K562 (cell line): ENCODE results near the gene MAGIX. TPM values are rescaled to one million over a fixed set of nuclear protein-coding genes. Genes with fewer than 3 reads are reported as not detected.
A peak's percentile ranks its signal among the peaks of the same experiment; 100 is the strongest.
"Not testable (repeated sequence)": the region's sequence is repeated elsewhere in the genome, so short reads cannot be mapped to it uniquely, and the experiment has no call there.

Source experiments
- ATAC-seq: fragments of 200-7000 bp; cut with Tn5 transposase; 3 replicates; pipeline ENCODE4 v1.9.1; 2020; ENCODE audit warnings: moderate library complexity
- BruUV-seq: library from RNA; stranded (reverse); fragments of 400-500 nt; replicated peaks from 2 replicates; lab custom pipeline; 2021; lab: Mats Ljungman, UMichigan
- CTCF ChIA-PET: fragments of 300-600 bp; formaldehyde crosslinking; extraction: SDS; loops from one replicate; lab custom pipeline; 2021; ENCODE audit warnings: low intra/inter-chr PET ratio; lab: Yijun Ruan, JAX
- POLR2A ChIA-PET: fragments of 300-600, 350-650 bp; sonication (Branson Sonifier 250); formaldehyde crosslinking; extraction: SDS; loops from one replicate; lab custom pipeline; 2021; ENCODE audit warnings: antibody characterized with exemption, inconsistent platforms; lab: Yijun Ruan, JAX
- DNase-seq, 4 experiments: peaks; one replicate each; pipeline versions ENCODE4 v3.0.0 to v3.0.0-alpha.2; 2011 to 2018; ENCODE audit warnings: low spot score in 3 of 4, mixed read lengths in 3 of 4; ENCODE audit errors: extremely low read depth in 1 of 4
- FAIRE-seq: peaks from 2 replicates; lab custom pipeline; 2011; peaks lifted over from hg19 to GRCh38; lab: Jason Lieb, UNC
- H2AFZ ChIP-seq: 2 replicates; pipeline ENCODE4 v1.6.0; 2011; ENCODE audit warnings: low read depth, low read length, control low read depth, inconsistent platforms
- H3K27ac ChIP-seq: fragments of 200-600 bp; 3 replicates; pipeline ENCODE4 v1.8.0; 2011; ENCODE audit warnings: low read depth, mild to moderate bottlenecking, control low read depth, inconsistent platforms, low read length, moderate library complexity, mixed read lengths; ENCODE audit errors: extremely low read depth
- H3K27me3 ChIP-seq, 2 experiments: fragments of 300-600 bp in 1 of 2; 2 replicates in 1 of 2; 3 replicates in 1 of 2; pipeline versions ENCODE4 v1.6.0 to v1.8.0; 2011; ENCODE audit warnings: inconsistent platforms in 2 of 2, low read length in 2 of 2, mild to moderate bottlenecking in 1 of 2, mixed read lengths in 1 of 2, moderate library complexity in 1 of 2; ENCODE audit not compliant: control insufficient read depth in 2 of 2, insufficient read depth in 2 of 2
- H3K36me3 ChIP-seq: fragments of 300-600 bp; 3 replicates; pipeline ENCODE4 v1.8.0; 2011; ENCODE audit warnings: mild to moderate bottlenecking, low read length, inconsistent platforms; ENCODE audit not compliant: control insufficient read depth, insufficient read depth
- H3K4me1 ChIP-seq, 2 experiments: fragments of 200-600 bp in 1 of 2; replicated peaks in 1 of 2; 2 replicates in 1 of 2; 3 replicates in 1 of 2; pipeline versions ENCODE4 v1.5.1 to v1.8.0; 2011; ENCODE audit warnings: inconsistent platforms in 2 of 2, low read length in 2 of 2, mild to moderate bottlenecking in 1 of 2, mixed read lengths in 1 of 2, moderate library complexity in 1 of 2; ENCODE audit not compliant: control insufficient read depth in 2 of 2, insufficient read depth in 2 of 2
- H3K4me2 ChIP-seq: 2 replicates; pipeline ENCODE4 v1.6.1; 2011; ENCODE audit warnings: low read length, control low read depth, inconsistent platforms, mixed read lengths; ENCODE audit not compliant: insufficient read depth
- H3K4me3 ChIP-seq: fragments of 200-600 bp; sonication (generic), shearing (Covaris generic); 2 replicates; pipeline ENCODE4 v1.5.1; 2016; ENCODE audit warnings: control low read depth, inconsistent platforms
- H3K79me2 ChIP-seq: fragments of 200-600 bp; 3 replicates; pipeline ENCODE4 v1.8.0; 2011; ENCODE audit warnings: low read length, inconsistent platforms; ENCODE audit not compliant: control insufficient read depth, insufficient read depth
- H3K9ac ChIP-seq, 2 experiments: 2 replicates each; pipeline versions ENCODE4 v1.6.0 to v1.6.1; 2011; ENCODE audit warnings: low read depth in 2 of 2, low read length in 2 of 2, control low read depth in 1 of 2, inconsistent platforms in 1 of 2, mild to moderate bottlenecking in 1 of 2, mixed read lengths in 1 of 2; ENCODE audit not compliant: insufficient read depth in 1 of 2
- H3K9me1 ChIP-seq: one replicate; pipeline ENCODE4 v1.6.0; 2011; ENCODE audit warnings: inconsistent platforms, mild to moderate bottlenecking, low read length, moderate library complexity; ENCODE audit not compliant: control insufficient read depth, insufficient read depth
- H3K9me3 ChIP-seq: replicated peaks from 2 replicates; pipeline ENCODE4 v1.5.1; 2011; ENCODE audit warnings: low read depth, low read length, inconsistent platforms; ENCODE audit not compliant: control insufficient read depth, insufficient read depth
- H4K20me1 ChIP-seq: replicated peaks from 2 replicates; pipeline ENCODE4 v1.6.1; 2011; ENCODE audit warnings: low read length, inconsistent platforms, mixed read lengths; ENCODE audit not compliant: control insufficient read depth, insufficient read depth
- MEIS2 ChIP-seq: fragments of 450-650 bp; IDR thresholded peaks from 2 replicates; pipeline ENCODE4 v1.6.1; 2014; ENCODE audit warnings: mild to moderate bottlenecking; ENCODE audit not compliant: partially characterized antibody
- MYBL2 ChIP-seq, 2 experiments: fragments of 450-650 bp in 1 of 2; sonication (generic) in 1 of 2; formaldehyde crosslinking in 1 of 2; IDR thresholded peaks; 2 replicates each; pipeline versions ENCODE4 v1.6.1 to v1.8.1; 2017 to 2022; ENCODE audit warnings: borderline replicate concordance in 1 of 2, inconsistent platforms in 1 of 2, low read depth in 1 of 2, mild to moderate bottlenecking in 1 of 2, missing genetic modification reagents in 1 of 2, moderate library complexity in 1 of 2
- PKNOX1 ChIP-seq: fragments of 450-650 bp; IDR thresholded peaks from 2 replicates; pipeline ENCODE4 v1.6.1; 2016
- POLR2A ChIP-seq: fragments of 450-650 bp; conservative IDR thresholded peaks from 2 replicates; pipeline ENCODE4 v1.6.1; 2016
- PYGO2 ChIP-seq: fragments of 450-650 bp; IDR thresholded peaks from 2 replicates; pipeline ENCODE4 v1.6.1; 2016; ENCODE audit warnings: mild to moderate bottlenecking, missing genetic modification characterization, moderate library complexity, missing compliant biosample characterization
- SPI1 ChIP-seq: IDR thresholded peaks from 2 replicates; pipeline ENCODE4 v1.6.1; 2011; ENCODE audit warnings: low read depth, low read length, control low read depth, borderline replicate concordance
- ZNF395 ChIP-seq: fragments of 200-800 bp; sonication (Bioruptor generic); IDR thresholded peaks from 2 replicates; pipeline ENCODE4 v1.6.1; 2017; ENCODE audit warnings: missing genetic modification characterization, missing compliant biosample characterization
- WGBS: fragments of 100-300 bp; shearing (Covaris generic); methylation state at CpG from one replicate; pipeline ENCODE4 v1.1.6; 2016; ENCODE audit warnings: low coverage, mixed read lengths; ENCODE audit not compliant: insufficient coverage; ENCODE audit errors: missing lambda C conversion rate; 5-methylcytosine and 5-hydroxymethylcytosine counted together
- in situ Hi-C: fragments of 300-500 bp; cut with MboI; formaldehyde crosslinking; loops from 4 replicates; pipeline ENCODE4 v1.15.0; 2018; ENCODE audit warnings: inconsistent platforms, mixed read lengths
- intact Hi-C: fragments of 100-400 bp; cut with micrococcal nuclease; formaldehyde crosslinking; loops from 2 replicates; pipeline ENCODE4 v1.14.2; 2022
- polyA plus RNA-seq, 8 experiments: library from polyadenylated mRNA; depleted of rRNA in 4 of 8; stranded (reverse) in 5 of 8; unstranded in 3 of 8; fragments of >200 nt; fragmentation: Nextera tagmentation in 2 of 8; fragmentation: Illumina TruSeq in 1 of 8; extraction: Ambion mirVana in 2 of 8; extraction: Trizol in 1 of 8; gene quantifications; 2 replicates each; pipeline versions ENCODE4 v1.2.1 to v1.2.3, GENCODE V29; 2011 to 2014; ENCODE audit warnings: inconsistent platforms in 1 of 8, missing spikeins in 1 of 8
- total RNA-seq, 7 experiments: library from RNA; depleted of rRNA in 6 of 7; stranded (reverse); fragments of >200 nt in 6 of 7; fragmentation: Illumina TruSeq in 2 of 7; extraction: Trizol in 2 of 7; gene quantifications; 2 replicates each; pipeline versions ENCODE4 v1.2.1 to v1.2.3, GENCODE V29; 2011 to 2021; ENCODE audit warnings: low replicate concordance in 1 of 7
- TF ChIP-seq, protein P1 (sequence below), 2 experiments: IDR thresholded peaks in 1 of 2; conservative IDR thresholded peaks in 1 of 2; 2 replicates each; pipeline ENCODE4 v1.6.1; 2016; ENCODE audit warnings: low read depth in 2 of 2, mild to moderate bottlenecking in 1 of 2, missing compliant biosample characterization in 1 of 2, missing genetic modification characterization in 1 of 2, moderate library complexity in 1 of 2

Gene MAGIX
- total and polyA plus RNA-seq, 9 of the 15 experiments (the other 6 are each of a cell fraction or from before 2014, with no cell fraction given) = 0.08 to 3.5 (median 0.47) TPM

DNA sequence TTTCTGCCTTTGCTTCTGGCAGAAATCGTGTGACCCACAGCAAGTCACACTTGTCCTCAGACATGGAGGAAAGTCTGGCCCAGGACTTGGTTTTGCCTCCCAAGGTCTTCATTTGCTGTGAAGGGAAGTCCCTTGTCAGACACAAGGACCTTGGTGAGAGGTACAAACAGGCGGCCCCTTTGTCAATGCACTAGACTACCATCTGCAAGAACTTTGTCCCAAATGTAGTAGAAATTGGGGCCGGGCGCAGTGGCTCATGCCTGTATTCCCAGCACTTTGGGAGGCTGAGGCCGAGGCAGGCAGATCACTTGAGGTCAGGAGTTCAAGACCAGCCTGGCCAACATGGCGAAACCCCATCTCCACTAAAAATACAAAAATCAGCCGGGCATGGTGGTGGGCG, 11.0 kb downstream of the MAGIX start:
- ATAC-seq, BruUV-seq, H4K20me1 ChIP-seq, POLR2A ChIA-PET, in situ Hi-C loops, DNase-seq, H3K9me3 ChIP-seq, H3K27me3 ChIP-seq, H2AFZ ChIP-seq, H3K9me1 ChIP-seq, FAIRE-seq, CTCF ChIA-PET: not testable (repeated sequence)
- Histone ChIP-seq H3K4me3 (peak overlapping the region; percentile 57), H3K27ac (peak overlapping the region; percentile 76), H3K79me2 (peaks cover 30% of the 10 kb centered on the region), H3K4me2 (peak overlapping the region; percentile 91), H3K4me1 (peaks cover 40 to 57% of the 10 kb centered on the region in 2 experiments), H3K36me3 (peaks cover 56% of the 10 kb centered on the region; the same call in 2 of the 3 replicates), H3K9ac (peak overlapping the region; percentile 67 to 88; a peak in 3 of 4 replicates)
- intact Hi-C loops = loop anchor here (10.0 kb wide), 2 partner anchors 219 to 369 kb away; partner anchors contain the start of genes HDAC6 and OTUD5
- WGBS = 78% methylated on average over 7 of the region's 8 CpGs
- 0 out of 2 replicates have a peak, but pooled peaks have one; percentile 25 for TF ChIP-seq ZNF395 (CRISPR knock-in tag)

GRCh38 chrX:49174723-49175122, 12.2 kb downstream of the MAGIX start:
- ATAC-seq (peak; percentile 58), FAIRE-seq (peak; percentile 89), DNase-seq (peak in 2 of 4 experiments; percentile 41 to 73)
- H2AFZ ChIP-seq = no peak overlapping the region
- H3K27ac ChIP-seq = peak overlapping the region; percentile 55; the same call in 1 of the 3 replicates
- peaks cover 30% of the 10 kb centered on the region for H3K79me2 ChIP-seq
- WGBS = 33% methylated on average over 3 of the region's 3 CpGs
- peaks cover 3% of the 10 kb centered on the region for H3K9me1 ChIP-seq
- H3K9me3 ChIP-seq = no peaks in the 10 kb centered on the region
- no peaks in the 10 kb centered on the region for H3K27me3 ChIP-seq
- intact Hi-C loops (loop anchor here (2.0 to 10.0 kb wide), 4 partner anchors 52 to 370 kb away; partner anchors contain the start of genes GPKOW, HDAC6, OTUD5 and TFE3), in situ Hi-C loops (no loop called here)
- CTCF ChIA-PET = no interaction called here
- POLR2A ChIA-PET = interaction anchor here (0.7 kb wide), 2 partner anchors 23 to 201 kb away, joined by 3 to 5 read pairs; no protein-coding TSS in a partner anchor
- no TSS peak for BruUV-seq
- no peaks in the 10 kb centered on the region; the same call in 1 of the 2 replicates for H4K20me1 ChIP-seq
- peak overlapping the region in 1 of 2 experiments; percentile 30; a peak in 1 of 4 replicates for H3K9ac ChIP-seq
- peaks cover 68% of the 10 kb centered on the region; the same call in 2 of the 3 replicates for H3K36me3 ChIP-seq
- H3K4me2 ChIP-seq = peak overlapping the region; percentile 63
- peaks cover 33 to 62% of the 10 kb centered on the region in 2 experiments for H3K4me1 ChIP-seq
- H3K4me3 ChIP-seq = no peak overlapping the region
- TF ChIP-seq MYBL2 (IDR thresholded peaks at IDR 0.05; ENCODE audit: low read depth) (no peak), MYBL2 (CRISPR knock-in tag; IDR thresholded peaks at IDR 0.05; ENCODE audit: borderline replicate concordance) (no peak), MEIS2 (peak; percentile 2), PKNOX1 (peak; percentile 98), POLR2A (peak; percentile 12; the same call in 1 of the 2 replicates), PYGO2 (tag) (no peak), SPI1 (peak; percentile 69; the same call in 1 of the 2 replicates)
- TF ChIP-seq, protein P1, sequence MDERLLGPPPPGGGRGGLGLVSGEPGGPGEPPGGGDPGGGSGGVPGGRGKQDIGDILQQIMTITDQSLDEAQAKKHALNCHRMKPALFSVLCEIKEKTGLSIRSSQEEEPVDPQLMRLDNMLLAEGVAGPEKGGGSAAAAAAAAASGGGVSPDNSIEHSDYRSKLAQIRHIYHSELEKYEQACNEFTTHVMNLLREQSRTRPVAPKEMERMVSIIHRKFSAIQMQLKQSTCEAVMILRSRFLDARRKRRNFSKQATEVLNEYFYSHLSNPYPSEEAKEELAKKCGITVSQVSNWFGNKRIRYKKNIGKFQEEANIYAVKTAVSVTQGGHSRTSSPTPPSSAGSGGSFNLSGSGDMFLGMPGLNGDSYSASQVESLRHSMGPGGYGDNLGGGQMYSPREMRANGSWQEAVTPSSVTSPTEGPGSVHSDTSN (CRISPR knock-in tag; IDR thresholded peaks at IDR 0.05; ENCODE audit: low read depth) = peak; percentile 63
- TF ChIP-seq, protein P1 (tag; conservative IDR thresholded peaks at IDR 0.05; ENCODE audit: low read depth) = peak; percentile 79
